Islet of Langerhans (tissue), 1 donor: ENCODE data around the gene PPP6R3.
"Not testable (repeated sequence)": the region's sequence is repeated elsewhere in the genome, so short reads cannot be mapped to it uniquely, and the experiment has no call there.

Experiments used
- FAIRE-seq: peaks from one replicate; lab custom pipeline; 2011; peaks lifted over from hg19 to GRCh38; lab: Jason Lieb, UNC

Gene PPP6R3

GRCh38 chr11:68460741-68461574, at the start of gene PPP6R3:
Gene PPP6R3, plus strand, starts transcription at chr11:68460752. Its CDS starts 76,913 bp downstream, at chr11:68537665.
- no peak for FAIRE-seq

GRCh38 chr11:68411501-68411991, 49.0 kb upstream of the PPP6R3 start:
- no peak for FAIRE-seq

DNA sequence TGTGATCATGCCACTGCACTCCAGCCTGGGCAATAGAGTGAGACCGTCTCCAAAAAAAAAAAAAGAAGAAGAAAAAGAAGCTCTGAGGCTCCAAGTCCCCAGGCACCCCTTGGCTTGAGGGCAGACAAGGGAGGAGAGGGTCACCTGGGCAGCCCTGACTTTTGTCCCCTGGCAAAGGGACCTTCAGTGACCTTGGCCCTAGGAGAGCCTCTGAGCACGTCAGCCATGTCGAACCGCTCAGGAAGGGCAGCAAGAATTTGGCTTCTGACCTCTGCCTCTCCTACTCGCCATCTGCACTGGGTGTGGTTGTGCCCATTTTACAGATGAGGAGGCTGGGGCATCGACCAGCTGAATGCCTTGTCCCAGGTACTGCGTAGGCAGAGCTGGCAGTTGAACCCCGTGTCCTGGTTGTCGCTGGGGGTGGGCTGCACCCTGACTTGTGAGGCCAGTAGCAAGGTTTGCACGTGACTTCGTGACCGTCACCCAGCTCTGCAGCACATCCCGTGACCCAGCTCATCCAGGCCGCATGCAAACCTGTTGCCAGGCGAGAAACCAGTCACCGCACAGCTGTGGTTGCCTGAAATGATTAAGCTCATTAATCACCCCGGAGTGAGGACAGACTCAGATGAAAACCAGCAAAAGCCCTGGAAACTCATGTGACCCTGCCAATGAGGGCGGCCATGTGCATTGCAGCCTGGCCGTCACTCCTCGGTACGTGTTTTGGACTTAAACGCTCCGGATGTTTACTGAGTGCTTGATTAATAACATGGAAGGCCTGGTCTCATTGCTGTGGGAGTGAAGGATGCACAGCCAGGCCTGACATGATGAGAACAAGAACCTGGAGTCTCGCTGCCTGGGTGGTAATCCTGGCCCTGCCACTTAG, 47.7 kb upstream of the PPP6R3 start:
- FAIRE-seq: peak; percentile 91

DNA sequence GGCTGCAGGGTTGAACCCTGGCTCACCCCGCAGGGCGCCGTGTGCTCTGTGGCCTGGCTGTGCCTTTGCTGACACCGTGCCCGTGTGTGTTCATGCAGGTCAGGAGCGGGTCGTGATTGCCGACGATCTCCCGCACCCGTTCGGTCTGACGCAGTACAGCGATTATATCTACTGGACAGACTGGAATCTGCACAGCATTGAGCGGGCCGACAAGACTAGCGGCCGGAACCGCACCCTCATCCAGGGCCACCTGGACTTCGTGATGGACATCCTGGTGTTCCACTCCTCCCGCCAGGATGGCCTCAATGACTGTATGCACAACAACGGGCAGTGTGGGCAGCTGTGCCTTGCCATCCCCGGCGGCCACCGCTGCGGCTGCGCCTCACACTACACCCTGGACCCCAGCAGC, 47.0 kb upstream of the PPP6R3 start:
- FAIRE-seq: no peak

- no peak for FAIRE-seq
Observed at GRCh38 chr11:68414496-68415221, 45.9 kb upstream of the PPP6R3 start.

DNA sequence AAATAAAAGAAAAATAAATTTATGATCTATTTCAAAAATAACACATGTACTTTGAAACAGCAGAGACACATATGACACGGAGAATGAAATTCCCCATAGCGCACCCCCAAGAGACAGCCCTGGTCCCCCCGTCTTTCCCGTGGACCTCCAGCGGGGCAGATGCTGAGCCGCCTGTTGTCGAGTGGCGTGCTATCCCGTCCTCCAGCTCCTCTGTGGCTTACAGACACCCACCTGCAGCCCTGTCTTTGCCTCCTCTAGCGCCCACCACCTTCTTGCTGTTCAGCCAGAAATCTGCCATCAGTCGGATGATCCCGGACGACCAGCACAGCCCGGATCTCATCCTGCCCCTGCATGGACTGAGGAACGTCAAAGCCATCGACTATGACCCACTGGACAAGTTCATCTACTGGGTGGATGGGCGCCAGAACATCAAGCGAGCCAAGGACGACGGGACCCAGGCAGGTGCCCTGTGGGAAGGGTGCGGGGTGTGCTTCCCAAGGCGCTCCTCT, 44.4 kb upstream of the PPP6R3 start:
- FAIRE-seq: no peak

GRCh38 chr11:68418648-68419047, 41.9 kb upstream of the PPP6R3 start:
- no peak for FAIRE-seq

- FAIRE-seq: no peak
Observed at GRCh38 chr11:68420171-68420570, 40.4 kb upstream of the PPP6R3 start.

DNA sequence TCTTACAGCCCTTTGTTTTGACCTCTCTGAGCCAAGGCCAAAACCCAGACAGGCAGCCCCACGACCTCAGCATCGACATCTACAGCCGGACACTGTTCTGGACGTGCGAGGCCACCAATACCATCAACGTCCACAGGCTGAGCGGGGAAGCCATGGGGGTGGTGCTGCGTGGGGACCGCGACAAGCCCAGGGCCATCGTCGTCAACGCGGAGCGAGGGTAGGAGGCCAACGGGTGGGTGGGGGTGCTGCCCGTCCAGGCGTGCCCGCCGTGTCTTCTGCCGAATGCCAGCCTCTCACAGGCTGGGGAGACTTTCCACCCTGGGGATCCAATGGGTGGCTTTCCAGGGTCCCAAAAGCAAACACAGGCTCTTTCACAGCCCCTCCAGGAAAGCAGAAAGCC, 37.1 kb upstream of the PPP6R3 start:
- no peak for FAIRE-seq

- FAIRE-seq: no peak
Observed at GRCh38 chr11:68424101-68424632, 36.4 kb upstream of the PPP6R3 start.

DNA sequence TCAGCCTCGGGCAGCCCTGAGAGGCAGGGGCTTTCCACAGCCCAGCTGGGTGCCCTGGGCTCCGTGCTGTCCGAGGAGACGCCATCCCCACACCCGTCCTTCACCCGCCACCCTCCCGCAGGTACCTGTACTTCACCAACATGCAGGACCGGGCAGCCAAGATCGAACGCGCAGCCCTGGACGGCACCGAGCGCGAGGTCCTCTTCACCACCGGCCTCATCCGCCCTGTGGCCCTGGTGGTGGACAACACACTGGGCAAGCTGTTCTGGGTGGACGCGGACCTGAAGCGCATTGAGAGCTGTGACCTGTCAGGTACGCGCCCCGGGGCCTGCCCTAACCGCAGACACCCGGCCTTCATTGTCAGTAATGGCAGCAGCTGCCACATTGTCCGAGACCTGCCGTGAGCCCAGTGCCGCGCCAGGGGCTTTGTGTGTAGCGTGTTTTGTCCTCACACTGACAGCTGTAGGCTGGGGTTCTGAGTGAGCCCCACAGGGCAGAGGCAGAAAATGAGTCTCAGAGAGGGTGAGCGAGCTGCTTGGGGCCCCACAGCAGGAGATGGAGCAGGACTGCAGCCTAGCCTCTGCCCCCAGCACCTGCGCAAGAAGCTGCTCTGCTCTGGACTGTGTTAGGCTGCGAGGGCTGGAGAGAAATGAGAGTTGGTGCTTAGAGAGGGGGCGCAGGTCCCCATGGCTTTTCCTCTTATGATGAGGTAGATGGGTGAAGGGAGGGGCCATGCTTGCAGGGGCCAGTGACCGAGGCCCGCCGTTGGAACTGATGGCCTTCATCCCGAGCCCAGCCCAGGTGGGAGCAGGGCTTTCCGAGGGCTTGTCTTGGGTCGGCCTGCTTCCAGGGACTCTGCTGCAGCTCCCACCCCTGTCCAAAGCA, 35.3 kb upstream of the PPP6R3 start:
- no peak for FAIRE-seq

DNA sequence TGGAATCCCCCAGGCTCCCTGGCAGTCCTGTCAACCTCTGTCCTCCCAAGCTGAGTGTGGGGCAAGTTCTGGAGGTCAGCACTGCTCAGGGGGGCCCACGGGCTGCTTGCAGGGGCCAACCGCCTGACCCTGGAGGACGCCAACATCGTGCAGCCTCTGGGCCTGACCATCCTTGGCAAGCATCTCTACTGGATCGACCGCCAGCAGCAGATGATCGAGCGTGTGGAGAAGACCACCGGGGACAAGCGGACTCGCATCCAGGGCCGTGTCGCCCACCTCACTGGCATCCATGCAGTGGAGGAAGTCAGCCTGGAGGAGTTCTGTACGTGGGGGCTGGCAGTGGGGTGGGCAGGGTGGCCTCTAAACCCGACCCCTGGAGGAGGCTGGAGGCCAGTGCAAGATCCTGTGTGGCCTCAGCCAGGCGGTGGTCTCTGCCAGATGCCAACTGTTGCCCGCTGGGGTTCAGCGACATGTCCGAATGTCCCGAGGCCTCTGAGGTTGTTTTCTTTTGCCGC, 34.6 kb upstream of the PPP6R3 start:
- FAIRE-seq: no peak

DNA sequence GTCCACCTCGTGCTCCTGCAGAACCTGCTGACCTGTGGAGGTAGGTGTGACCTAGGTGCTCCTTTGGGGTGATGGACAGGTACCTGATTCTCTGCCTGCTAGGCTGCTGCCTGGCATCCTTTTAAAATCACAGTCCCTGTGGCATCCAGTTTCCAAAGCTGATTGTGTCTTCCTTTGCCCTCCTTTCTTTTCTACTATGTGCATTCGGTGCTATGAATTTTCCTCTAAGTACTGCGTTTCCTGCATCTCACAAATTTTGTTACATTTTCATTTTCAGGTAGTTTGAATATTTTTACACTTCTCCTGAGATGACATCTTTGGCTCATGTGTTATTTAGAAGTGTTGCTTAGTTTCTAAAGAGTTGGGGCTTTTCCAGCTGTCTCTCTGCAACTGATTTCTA, 30.9 kb upstream of the PPP6R3 start:
- FAIRE-seq: no peak

- no peak for FAIRE-seq
Observed at GRCh38 chr11:68430384-68430783, 30.2 kb upstream of the PPP6R3 start.

- FAIRE-seq: no peak
Observed at GRCh38 chr11:68430801-68431200, 29.8 kb upstream of the PPP6R3 start.

GRCh38 chr11:68431984-68432645, 28.4 kb upstream of the PPP6R3 start:
- FAIRE-seq: no peak

GRCh38 chr11:68432874-68433273, 27.7 kb upstream of the PPP6R3 start:
- FAIRE-seq: no peak

DNA sequence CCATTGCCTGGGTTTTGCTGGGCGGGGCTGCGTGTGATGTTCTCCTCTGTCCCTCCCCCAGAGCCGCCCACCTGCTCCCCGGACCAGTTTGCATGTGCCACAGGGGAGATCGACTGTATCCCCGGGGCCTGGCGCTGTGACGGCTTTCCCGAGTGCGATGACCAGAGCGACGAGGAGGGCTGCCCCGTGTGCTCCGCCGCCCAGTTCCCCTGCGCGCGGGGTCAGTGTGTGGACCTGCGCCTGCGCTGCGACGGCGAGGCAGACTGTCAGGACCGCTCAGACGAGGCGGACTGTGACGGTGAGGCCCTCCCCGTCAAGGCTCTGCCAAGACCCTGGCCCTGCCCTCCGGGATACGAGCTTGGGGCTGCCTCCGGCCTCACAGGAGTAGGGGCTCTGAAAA, 27.0 kb upstream of the PPP6R3 start:
- no peak for FAIRE-seq

GRCh38 chr11:68434159-68434558, 26.4 kb upstream of the PPP6R3 start:
- FAIRE-seq: not testable (repeated sequence)
